ENCODE measurements around the gene SYNGAP1. TPM values are rescaled to one million over a fixed set of nuclear protein-coding genes. Genes with fewer than 3 reads are reported as not detected.
"Not testable (repeated sequence)": the region's sequence is repeated elsewhere in the genome, so short reads cannot be mapped to it uniquely, and the experiment has no call there.

The SYNGAP1 gene
- polyA plus RNA-seq, 3 donors = 31.5 to 40.8 (median 37.8) TPM

DNA sequence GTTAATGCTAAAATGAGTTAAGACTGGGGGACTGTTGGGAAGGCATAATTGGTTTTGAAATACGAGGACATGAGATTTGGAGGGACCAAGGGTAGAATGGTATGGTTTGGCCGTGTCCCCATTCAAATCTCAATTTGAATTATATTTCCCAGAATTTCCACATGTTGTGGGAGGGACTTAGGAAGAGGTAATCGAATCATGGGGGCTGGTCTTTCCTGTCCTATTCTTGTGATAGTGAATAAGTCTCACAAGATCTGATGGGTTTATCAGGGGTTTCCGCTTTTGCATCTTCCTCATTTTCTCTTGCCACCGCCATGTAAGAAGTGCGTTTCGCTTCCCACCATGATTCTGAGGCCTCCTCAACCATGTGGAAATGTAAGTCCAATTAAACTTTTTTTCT lies 47.2 kb downstream of the SYNGAP1 start:
- DNase-seq = no peak

DNA sequence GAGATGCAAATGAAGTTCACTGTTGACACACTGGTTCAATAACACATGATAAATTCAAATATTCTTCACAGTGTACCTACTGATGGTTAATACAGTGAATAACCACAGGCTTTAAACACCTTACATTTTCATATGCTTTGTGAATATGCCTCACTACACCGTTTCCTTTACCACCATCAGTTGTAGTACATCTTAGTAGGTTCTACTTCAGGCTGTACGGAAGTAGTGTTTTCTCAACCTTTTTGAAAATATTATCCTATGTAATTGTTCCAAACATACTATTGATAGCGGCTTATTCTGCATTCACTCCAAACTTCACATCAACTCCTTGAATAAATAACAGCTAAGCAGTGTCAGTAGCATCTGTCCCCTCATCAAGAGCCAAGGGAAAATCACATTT lies 49.8 kb downstream of the SYNGAP1 start:
- no peak for DNase-seq

DNA sequence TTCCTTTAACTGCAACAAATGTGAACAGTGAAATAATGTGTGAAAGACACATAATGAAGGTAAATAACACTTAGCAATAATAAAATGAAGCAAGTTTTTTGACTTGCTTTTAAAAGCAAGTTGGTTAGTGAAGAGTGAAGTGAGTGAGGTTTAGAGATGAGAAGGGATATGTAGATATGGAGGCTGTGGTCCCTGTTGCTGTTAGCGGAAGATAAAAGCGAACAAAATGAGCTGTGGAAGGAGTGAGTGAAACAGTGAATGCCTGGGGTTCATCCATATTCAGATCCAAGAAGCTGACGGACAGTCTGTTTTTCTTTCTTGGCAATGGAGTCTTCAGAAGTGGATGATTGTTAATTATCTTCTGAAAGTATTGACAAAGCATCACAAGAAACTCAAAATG lies 58.0 kb downstream of the SYNGAP1 start:
- DNase-seq = no peak

DNA sequence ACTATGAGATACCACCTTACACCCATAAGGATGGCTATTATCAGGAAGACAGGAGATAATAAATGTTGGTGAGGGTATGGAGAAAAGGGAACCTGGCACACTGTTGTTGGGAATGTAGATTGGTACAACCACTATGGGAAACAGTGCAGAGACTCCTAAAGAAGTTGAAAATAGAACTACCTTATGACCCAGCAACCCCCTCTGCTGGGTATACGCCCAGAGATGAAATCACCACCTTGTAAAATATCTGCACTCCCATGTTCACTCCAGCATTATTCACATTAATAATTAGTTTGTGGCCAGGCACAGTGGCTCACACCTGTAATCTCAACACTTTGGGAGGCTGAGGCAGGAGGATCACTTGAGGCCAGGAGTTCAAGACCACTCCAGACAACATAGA lies 61.3 kb downstream of the SYNGAP1 start:
- no peak for DNase-seq

DNA sequence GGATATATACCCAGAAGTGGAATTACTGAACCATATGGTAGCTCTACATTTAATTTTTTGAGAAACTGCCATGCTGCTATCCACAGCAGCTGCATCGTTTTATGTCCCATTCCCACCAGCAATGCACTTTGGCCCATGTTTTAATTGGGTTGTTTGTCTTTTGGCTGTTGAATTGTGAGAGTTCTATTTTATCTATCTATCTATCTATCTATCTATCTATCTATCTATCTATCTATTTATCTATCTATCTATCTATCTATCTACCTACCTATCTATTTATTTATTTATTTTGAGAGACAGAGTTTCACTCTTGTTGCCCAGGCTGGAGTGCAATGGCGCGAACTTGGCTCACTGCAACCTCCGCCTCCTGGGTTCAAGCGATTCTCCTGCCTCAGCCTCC lies 62.8 kb downstream of the SYNGAP1 start:
- DNase-seq = not testable (repeated sequence)

DNA sequence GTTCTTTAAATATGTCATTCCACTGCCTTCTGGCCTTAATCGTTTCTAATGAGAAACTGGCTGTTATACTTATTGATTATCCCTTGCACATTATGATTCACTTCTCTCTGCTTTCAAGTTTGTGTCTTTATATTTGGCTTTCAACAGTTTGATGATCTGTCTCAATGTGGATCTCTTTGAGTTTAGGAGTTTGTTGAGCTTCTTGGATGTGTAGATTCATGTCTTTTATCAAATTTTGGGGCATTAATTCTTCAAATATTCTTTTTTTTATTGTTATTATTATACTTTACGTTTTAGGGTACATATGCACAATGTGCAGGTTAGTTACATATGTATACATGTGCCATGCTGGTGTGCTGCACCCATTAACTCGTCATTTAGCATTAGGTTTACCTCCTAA lies 63.8 kb downstream of the SYNGAP1 start:
- DNase-seq = no peak

DNA sequence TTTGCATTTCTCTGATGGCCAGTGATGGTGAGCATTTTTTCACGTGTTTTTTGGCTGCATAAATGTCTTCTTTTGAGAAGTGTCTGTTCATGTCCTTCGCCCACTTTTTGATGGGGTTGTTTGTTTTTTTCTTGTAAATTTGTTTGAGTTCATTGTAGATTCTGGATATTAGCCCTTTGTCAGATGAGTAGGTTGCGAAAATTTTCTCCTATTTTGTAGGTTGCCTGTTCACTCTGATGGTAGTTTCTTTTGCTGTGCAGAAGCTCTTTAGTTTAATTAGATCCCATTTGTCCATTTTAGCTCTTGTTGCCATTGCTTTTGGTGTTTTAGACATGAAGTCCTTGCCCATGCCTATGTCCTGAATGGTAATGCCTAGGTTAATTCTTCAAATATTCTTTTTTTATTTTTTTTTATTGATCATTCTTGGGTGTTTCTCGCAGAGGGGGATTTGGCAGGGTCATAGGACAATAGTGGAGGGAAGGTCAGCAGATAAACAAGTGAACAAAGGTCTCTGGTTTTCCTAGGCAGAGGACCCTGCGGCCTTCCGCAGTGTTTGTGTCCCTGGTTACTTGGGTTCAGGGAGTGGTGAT lies 64.9 kb downstream of the SYNGAP1 start:
- not testable (repeated sequence) for DNase-seq

DNA sequence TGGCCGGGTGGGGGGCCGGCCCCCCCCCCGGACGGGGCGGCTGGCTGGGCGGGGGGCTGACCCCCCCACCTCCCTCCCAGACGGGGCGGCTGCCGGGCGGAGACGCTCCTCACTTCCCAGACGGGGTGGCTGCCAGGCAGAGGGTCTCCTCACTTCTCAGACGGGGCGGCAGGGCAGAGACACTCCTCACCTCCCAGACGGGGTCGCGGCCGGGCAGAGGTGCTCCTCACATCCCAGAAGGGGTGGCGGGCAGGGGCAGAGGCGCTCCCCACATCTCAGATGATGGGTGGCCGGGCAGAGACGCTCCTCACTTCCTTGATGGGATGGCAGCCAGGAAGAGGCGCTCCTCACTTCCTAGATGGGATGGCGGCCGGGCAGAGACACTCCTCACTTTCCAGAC lies 65.8 kb downstream of the SYNGAP1 start:
- not testable (repeated sequence) for DNase-seq

DNA sequence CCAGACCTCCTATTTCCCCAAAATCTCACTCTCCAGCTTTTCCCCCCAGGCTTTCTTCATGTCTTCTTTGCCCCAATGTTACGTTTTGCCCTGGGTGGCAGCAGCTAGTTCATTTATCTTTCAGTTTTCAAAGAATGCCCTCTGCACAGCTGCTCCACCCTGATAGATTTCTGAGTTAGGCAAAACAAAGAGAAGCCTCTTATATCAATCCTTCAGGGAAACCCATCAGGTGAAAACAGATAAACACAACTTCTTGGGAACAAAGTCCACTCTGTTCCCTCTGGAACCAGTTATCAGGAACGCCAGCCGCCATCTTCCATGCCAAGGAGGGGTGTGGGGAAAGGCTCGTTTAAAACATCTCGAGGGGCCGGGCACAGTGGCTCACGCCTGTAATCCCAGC lies 68.5 kb downstream of the SYNGAP1 start:
- no peak for DNase-seq

DNA sequence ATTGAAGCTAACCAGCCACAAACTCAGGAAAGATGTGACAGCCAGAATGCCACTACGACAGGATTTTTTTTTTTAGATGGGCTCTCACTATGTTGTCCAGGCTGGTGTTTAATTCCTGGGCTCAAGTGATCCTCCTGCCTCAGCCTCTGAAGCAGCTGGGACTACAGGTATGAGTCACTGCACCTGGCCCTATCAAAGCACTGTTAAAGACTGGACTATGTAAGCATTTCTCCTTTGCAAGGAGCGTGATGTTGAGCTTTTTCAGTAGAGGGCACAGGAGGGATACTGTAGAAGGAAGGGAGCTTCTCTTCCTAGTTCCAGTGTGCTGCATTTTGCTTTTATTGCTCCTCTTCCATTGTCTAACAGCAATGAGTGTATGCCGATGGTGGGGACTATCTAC lies 70.3 kb downstream of the SYNGAP1 start:
- DNase-seq = no peak

DNA sequence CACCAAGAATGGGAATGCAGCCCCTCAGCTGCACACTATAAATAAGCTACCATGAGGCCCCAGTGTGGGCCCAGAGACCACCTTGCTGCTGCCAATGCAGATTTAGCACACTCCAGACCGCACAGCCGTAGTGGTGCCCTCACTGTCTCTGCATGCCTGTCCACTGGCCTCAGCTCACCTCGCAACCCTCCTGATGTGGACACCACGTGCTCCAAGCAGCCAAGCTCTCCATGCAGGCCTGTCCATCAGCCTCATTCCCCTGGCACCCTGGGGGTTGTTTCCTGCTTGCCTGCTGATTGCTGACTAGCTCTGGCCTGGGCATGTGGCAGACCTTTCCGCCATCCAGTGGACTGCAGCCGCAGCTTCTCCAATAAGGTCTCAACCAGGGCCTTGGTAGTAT lies 70.8 kb downstream of the SYNGAP1 start:
- DNase-seq = no peak

DNA sequence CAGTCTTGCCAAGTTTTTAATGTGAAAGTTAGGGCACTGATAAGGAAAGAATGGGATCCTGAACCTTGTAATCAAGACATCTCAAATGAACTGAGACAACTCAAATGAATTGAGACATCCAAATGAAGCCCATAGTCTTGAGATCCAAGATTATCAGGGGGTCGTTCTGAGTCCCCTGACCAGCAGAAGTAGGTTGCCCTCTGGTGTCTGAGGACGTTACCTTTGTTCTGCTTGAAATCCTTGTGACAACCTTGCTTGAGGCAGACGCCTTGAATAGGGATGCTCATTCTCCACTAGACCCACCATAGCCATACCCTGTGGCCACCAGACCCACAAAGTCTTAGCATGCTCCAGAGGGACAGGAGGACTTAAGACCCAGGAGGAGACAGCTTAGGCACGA lies 72.2 kb downstream of the SYNGAP1 start:
- no peak for DNase-seq

DNA sequence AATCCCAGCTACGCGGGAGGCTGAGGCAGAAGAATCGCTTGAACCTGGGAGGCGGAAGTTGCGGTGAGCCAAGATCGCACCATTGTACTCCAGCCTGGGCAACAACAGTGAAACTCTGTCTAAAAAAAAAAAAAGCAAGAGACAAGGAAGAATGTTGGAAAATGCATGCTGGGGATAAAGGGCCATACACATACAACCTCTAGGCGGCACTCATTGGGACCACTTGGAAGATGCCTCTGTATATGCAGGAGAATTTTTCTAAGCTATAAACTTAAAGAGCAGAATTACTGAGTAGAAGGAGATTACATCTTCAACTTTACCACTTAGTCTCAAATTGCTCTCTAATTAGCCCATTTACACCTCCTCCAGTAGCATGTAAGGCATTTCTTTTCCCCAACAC lies 77.3 kb downstream of the SYNGAP1 start:
- DNase-seq = no peak

DNA sequence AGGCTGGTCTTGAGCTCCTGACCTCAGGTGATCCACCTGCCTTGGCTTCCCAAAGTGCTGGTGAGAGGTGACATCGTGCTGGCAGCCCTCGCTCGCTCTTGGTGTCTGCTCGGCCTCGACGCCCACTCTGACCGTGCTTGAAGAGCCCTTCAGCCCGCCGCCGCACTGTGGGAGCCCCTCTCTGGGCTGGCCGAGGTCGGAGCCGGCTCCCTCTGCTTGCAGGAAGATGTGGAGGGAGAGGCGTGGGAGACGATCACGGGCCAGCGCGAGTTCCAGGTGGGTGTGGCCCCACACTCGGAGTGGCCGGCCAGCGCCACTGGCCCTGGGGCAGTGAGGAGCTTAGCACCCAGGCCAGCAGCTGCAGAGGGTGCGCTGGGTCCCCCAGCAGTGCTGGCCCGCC lies 82.6 kb downstream of the SYNGAP1 start:
- DNase-seq = no peak

DNA sequence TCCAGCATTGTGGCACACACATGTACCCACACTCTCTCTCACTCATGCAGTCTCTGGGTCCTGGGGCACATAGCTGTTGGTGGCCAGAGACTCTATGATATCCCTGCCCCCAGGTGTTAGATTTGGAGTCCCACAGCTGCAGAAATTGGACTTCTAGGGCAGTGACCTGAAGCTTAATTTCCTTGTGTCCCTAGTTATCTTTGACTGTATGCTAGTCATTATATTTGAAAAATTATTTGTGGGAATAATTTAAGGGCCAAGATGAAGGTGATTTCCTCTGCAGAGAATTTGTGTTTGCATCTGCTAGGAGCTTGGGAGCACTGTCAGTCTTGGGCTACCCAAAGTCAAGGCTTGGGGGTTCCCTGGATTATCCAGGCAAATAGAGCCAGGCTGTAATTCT lies 84.6 kb downstream of the SYNGAP1 start:
- DNase-seq = no peak

Other genes starting within 250 kb of the SYNGAP1 start
- 1 to 10 TPM; 4.8 to 7.7 (median 5.8) TPM for gene COL11A2, start 227.6 kb upstream of the SYNGAP1 start, polyA plus RNA-seq (ENCODE audit: insufficient read length in 3 of 3)
- 10 to 100 TPM; 58.1 to 67.5 (median 61.9) TPM for gene RXRB, start 219.4 kb upstream of the SYNGAP1 start, polyA plus RNA-seq (ENCODE audit: insufficient read length in 3 of 3)
- 100 to 1,000 TPM; 104 to 127 (median 121) TPM for gene SLC39A7, start 219.2 kb upstream of the SYNGAP1 start, polyA plus RNA-seq (ENCODE audit: insufficient read length in 3 of 3)
- 10 to 100 TPM; 28.0 to 31.6 (median 31.2) TPM for gene HSD17B8, start 215.4 kb upstream of the SYNGAP1 start, polyA plus RNA-seq (ENCODE audit: insufficient read length in 3 of 3)
- gene RING1, start 211.6 kb upstream of the SYNGAP1 start, polyA plus RNA-seq (ENCODE audit: insufficient read length in 3 of 3) = 10 to 100 TPM; 61.9 to 65.3 (median 61.9) TPM
- 10 to 100 TPM; 71.3 to 95.2 (median 91.5) TPM for gene VPS52, start 148.2 kb upstream of the SYNGAP1 start, polyA plus RNA-seq (ENCODE audit: insufficient read length in 3 of 3)
- 1,000 to 10,000 TPM; 3,032 to 3,633 (median 3,084) TPM for gene RPS18, start 148.0 kb upstream of the SYNGAP1 start, polyA plus RNA-seq (ENCODE audit: insufficient read length in 3 of 3)
- 1 to 10 TPM; 5.2 to 5.9 (median 5.3) TPM for gene B3GALT4, start 142.9 kb upstream of the SYNGAP1 start, polyA plus RNA-seq (ENCODE audit: insufficient read length in 3 of 3)
- gene WDR46, start 130.8 kb upstream of the SYNGAP1 start, polyA plus RNA-seq (ENCODE audit: insufficient read length in 3 of 3) = 10 to 100 TPM; 70.0 to 73.9 (median 70.6) TPM
- 10 to 100 TPM; 74.9 to 83.0 (median 75.8) TPM for gene PFDN6, start 130.5 kb upstream of the SYNGAP1 start, polyA plus RNA-seq (ENCODE audit: insufficient read length in 3 of 3)
- 100 to 1,000 TPM; 121 to 133 (median 130) TPM for gene RGL2, start 121.1 kb upstream of the SYNGAP1 start, polyA plus RNA-seq (ENCODE audit: insufficient read length in 3 of 3)
- gene TAPBP, start 106.0 kb upstream of the SYNGAP1 start, polyA plus RNA-seq (ENCODE audit: insufficient read length in 3 of 3) = 10 to 100 TPM; 34.8 to 50.6 (median 50.2) TPM
- 10 to 100 TPM; 26.1 to 27.5 (median 26.2) TPM for gene ZBTB22, start 102.3 kb upstream of the SYNGAP1 start, polyA plus RNA-seq (ENCODE audit: insufficient read length in 3 of 3)
- gene DAXX, start 97.1 kb upstream of the SYNGAP1 start, polyA plus RNA-seq (ENCODE audit: insufficient read length in 3 of 3) = 10 to 100 TPM; 57.2 to 64.0 (median 58.2) TPM
- gene KIFC1, start 28.2 kb upstream of the SYNGAP1 start, polyA plus RNA-seq (ENCODE audit: insufficient read length in 3 of 3) = 10 to 100 TPM; 42.2 to 54.6 (median 43.3) TPM
- gene PHF1, start 9.1 kb upstream of the SYNGAP1 start, polyA plus RNA-seq (ENCODE audit: insufficient read length in 3 of 3) = 10 to 100 TPM; 68.7 to 82.5 (median 74.8) TPM
- 100 to 1,000 TPM; 225 to 264 (median 238) TPM for gene CUTA, start 2.0 kb upstream of the SYNGAP1 start, polyA plus RNA-seq (ENCODE audit: insufficient read length in 3 of 3)
- 10 to 100 TPM; 13.7 to 16.4 (median 14.9) TPM for gene ZBTB9, start 34.5 kb downstream of the SYNGAP1 start, polyA plus RNA-seq (ENCODE audit: insufficient read length in 3 of 3)
- gene BAK1, start 160.2 kb downstream of the SYNGAP1 start, polyA plus RNA-seq (ENCODE audit: insufficient read length in 3 of 3) = 10 to 100 TPM; 22.5 to 26.1 (median 25.3) TPM
- gene ITPR3, start 201.3 kb downstream of the SYNGAP1 start, polyA plus RNA-seq (ENCODE audit: insufficient read length in 3 of 3) = 1 to 10 TPM; 8.2 to 9.1 (median 8.2) TPM